HFF-Myc (cell line): ENCODE data around the gene UGT1A8.

Experiments used
- DNase-seq: peaks from one replicate; pipeline ENCODE4 v3.0.0-alpha.2; 2011; ENCODE audit warnings: low read depth; ENCODE audit errors: extremely low read depth
- H3K4me3 ChIP-seq: replicated peaks from 2 replicates; pipeline ENCODE4 v1.5.1; 2011; ENCODE audit warnings: low read depth, mild to moderate bottlenecking, control low read depth, low read length
- TF ChIP-seq, protein P1 (sequence below): IDR thresholded peaks from 2 replicates; pipeline ENCODE4 v1.5.1; 2012; ENCODE audit warnings: mild to moderate bottlenecking, low read depth, low read length, control low read depth; ENCODE audit errors: missing control alignments

UGT1A8 gene

DNA sequence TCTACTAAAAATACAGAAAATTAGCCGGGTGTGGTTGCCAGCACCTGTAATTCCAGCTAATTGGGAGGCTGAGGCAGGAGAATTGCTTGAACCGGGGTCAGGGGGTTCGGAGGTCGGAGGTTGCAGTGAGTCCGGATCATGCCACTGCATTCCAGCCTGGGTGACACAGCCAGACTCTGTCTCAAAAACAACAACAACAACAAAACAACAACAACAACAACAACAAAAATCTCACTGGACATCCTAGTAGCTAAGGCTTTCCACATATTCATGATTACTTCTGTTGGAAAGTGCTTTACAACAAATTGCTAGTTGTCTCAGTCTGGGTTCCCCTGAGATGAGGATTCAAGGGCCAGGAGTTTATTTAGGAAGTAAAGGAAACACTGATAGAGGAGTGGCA, 156.4 kb downstream of the UGT1A8 start:
- no peak overlapping the region for H3K4me3 ChIP-seq
- no peak for DNase-seq
- TF ChIP-seq, protein P1, sequence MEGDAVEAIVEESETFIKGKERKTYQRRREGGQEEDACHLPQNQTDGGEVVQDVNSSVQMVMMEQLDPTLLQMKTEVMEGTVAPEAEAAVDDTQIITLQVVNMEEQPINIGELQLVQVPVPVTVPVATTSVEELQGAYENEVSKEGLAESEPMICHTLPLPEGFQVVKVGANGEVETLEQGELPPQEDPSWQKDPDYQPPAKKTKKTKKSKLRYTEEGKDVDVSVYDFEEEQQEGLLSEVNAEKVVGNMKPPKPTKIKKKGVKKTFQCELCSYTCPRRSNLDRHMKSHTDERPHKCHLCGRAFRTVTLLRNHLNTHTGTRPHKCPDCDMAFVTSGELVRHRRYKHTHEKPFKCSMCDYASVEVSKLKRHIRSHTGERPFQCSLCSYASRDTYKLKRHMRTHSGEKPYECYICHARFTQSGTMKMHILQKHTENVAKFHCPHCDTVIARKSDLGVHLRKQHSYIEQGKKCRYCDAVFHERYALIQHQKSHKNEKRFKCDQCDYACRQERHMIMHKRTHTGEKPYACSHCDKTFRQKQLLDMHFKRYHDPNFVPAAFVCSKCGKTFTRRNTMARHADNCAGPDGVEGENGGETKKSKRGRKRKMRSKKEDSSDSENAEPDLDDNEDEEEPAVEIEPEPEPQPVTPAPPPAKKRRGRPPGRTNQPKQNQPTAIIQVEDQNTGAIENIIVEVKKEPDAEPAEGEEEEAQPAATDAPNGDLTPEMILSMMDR, result no peak

DNA sequence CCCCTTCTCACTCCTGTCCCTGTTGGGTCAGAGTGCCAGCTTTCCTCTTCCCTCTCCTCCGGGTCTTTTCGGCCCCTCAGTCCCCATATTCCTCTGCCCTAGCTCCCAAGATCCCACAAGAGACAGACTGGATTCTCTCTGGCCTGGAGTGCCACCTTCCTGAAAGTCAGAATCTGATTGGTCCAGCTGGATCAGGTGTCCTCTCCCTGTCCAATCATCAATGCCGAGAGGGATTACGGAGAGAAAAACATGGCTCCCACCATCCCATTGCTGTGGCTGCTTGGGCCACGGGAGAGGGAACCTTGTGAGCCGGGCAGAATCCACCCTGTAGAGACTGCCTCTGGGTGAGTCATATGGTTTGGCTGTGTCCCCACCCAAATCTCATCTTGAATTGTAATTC, 158.0 kb downstream of the UGT1A8 start:
- no peak for DNase-seq
- H3K4me3 ChIP-seq, result no peak overlapping the region
- TF ChIP-seq, protein P1, result no peak

DNA sequence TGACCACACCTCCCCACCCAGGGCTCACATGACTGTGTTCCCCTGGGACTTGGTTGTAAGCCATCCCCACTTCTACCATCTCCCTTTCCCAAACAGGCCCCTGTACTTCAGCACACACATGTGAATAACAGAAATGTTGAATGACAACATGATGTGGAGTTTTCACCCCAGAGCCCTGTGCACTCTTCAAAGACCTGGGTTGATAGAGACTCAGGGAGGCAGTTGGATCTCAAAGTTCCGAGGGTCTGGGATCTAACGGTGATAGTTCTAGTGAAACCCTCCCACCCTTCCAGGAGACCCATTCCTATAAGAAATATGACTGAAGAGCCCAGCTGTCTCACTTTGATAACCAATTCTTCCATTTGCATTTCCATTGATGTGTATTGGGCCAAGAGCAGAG, 160.6 kb downstream of the UGT1A8 start, which contains the start of gene MROH2A:
Gene MROH2A (plus strand): TSS at position 301 of the 400 bp plus-strand sequence. CDS start 1,029 bp downstream, outside the sequence.
- H3K4me3 ChIP-seq, result no peak within 1 kb of the TSS
- DNase-seq, result no peak
- TF ChIP-seq, protein P1, result no peak

DNA sequence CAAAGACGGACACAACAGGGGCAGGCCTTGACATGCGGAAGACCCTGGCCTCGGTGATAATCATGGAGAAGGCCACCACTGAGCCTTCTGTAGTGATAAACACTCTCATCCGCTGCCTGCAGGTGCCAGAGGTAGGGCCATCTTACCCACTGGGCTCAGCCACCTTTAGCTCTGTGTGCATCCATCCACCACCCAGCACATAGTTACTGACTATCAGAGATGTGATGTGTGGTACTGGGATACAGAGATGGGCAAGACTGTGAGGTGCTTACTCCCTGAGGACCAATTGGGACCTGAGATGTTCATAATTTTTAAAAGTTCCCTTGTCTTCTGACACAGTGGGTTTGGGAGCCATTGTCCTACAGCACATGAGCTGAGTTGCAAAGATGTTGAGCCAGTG, 162.3 kb downstream of the UGT1A8 start:
- H3K4me3 ChIP-seq, result no peak overlapping the region
- TF ChIP-seq, protein P1, result no peak
- DNase-seq, result no peak

DNA sequence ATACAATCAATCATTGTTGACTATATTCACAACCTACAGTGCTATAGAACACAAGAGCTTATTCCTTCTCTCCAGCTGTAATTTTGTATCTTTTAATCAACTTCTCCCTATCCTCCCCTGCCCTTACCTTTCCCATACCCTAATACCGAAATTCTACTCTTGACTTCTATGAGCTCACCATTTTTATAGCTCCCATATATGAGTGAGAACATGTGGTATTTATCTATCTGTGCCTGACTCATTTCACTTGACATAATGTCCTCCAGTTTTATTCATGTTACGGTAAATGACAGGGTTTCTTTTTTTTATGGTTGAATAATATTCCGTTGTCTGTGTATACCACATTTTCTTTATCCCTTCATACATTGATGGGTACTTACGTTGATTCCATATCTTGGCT, 163.3 kb downstream of the UGT1A8 start:
- H3K4me3 ChIP-seq, result no peak overlapping the region
- TF ChIP-seq, protein P1, result no peak
- DNase-seq, result no peak

DNA sequence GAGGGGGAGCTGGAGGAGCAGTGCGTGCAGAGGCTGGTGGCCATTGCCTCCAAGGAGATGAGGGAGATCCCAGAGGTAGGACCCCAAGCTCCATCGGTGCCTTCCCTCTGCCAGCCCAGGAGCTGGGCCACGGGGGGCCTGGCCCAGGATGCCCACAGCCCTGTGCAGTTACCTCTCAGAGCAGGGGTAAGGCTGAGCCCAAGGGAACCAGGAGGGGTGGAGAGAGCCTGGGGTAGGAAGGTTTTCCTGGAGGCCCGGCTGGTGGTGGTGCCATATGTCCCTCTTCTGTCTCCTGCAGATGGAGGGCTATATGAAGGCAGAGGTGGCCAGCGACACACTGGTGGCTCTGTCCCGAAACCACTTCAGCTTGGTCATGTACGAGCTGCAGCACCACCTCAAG, 172.1 kb downstream of the UGT1A8 start:
- TF ChIP-seq, protein P1, result no peak
- no peak for DNase-seq
- no peak overlapping the region for H3K4me3 ChIP-seq

DNA sequence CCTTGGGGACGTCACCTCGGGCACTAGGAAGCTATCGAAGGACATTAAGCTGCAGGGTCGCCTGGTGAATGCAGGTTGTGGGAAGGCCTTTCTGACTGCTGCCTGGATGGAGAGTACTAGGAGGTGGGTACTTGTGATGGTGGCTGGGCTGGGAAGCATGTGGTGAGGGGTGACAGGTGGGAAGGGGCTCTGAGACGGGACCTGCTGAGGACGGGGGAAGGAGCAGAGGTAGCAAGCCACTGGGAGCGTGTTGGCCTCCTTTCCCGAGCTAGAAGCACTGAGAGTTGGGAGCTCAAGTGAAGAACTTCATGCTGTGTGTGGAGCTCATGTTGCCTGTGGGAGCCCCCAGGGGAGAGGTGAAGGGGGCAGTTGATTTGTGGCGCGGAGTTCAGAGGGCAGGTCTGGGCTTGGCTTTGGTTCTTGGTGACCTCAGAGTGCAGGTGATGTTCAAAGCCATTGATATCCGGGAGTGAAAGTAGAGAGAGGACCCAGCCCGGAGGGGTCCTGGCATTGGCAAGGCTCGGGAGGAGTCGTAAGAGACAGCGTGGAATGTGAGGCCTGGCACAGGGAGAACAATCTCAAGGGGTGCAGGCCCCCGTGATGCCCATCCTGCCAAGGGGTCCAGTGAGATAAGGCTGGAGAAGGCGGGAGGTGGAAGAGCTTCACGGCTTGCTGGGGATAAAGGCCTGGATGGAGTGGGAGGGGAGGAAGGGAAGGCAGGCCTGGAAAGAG, 173.9 kb downstream of the UGT1A8 start:
- TF ChIP-seq, protein P1, result no peak
- DNase-seq, result no peak
- H3K4me3 ChIP-seq, result no peak overlapping the region
